ENCODE measurements around the gene TRIM69.

DNA sequence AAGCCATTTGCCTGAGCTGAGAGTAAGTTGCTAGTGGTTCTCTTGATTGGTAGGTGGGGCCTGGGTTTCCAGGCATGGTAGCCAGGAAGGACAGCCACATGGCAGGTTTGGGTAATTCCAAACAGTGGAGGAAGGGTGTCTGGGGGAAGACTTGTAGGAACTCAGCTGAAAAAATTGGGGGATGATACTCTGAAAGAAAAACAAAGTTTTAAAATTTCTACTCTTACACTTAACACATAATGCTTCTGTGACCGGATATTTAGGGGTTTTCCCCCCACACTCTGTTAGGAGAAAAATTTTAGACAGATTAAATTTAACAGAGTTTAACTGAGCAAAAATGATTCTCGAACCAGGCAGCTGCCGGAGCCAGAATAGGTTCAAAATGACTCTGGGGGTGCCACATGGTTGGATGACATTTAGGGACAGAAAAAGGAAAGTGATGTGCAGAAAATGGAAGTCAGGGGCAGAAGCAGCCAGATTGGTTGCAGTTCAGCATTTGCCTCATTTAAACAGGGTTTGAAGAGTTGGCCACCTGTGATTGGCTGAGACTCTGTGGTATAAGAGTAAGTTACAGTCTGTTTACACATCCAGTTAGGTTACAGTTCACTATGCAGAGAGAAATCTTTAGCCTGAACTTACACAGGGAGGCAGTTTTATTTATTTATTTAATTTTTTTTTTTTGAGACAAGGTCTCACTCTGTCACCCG is 16.9 kb upstream of the TRIM69 start:
- TF ChIP-seq, protein P1, sequence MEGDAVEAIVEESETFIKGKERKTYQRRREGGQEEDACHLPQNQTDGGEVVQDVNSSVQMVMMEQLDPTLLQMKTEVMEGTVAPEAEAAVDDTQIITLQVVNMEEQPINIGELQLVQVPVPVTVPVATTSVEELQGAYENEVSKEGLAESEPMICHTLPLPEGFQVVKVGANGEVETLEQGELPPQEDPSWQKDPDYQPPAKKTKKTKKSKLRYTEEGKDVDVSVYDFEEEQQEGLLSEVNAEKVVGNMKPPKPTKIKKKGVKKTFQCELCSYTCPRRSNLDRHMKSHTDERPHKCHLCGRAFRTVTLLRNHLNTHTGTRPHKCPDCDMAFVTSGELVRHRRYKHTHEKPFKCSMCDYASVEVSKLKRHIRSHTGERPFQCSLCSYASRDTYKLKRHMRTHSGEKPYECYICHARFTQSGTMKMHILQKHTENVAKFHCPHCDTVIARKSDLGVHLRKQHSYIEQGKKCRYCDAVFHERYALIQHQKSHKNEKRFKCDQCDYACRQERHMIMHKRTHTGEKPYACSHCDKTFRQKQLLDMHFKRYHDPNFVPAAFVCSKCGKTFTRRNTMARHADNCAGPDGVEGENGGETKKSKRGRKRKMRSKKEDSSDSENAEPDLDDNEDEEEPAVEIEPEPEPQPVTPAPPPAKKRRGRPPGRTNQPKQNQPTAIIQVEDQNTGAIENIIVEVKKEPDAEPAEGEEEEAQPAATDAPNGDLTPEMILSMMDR (IDR thresholded peaks at IDR 0.05) = no peak
- no peak for TF ChIP-seq POLR2AphosphoS5 (IDR thresholded peaks at IDR 0.05)
- TF ChIP-seq POLR2A (IDR thresholded peaks at IDR 0.05) = no peak
